Left ventricle myocardium inferior (tissue), 1 donor: Measurements from ENCODE around the gene CCDC91. TPM values are rescaled to one million over a fixed set of nuclear protein-coding genes. Genes with fewer than 3 reads are reported as not detected.

ENCODE experiments used
- DNase-seq: peaks from one replicate; pipeline ENCODE4 v3.0.0-alpha.2; 2020
- H3K27ac ChIP-seq: fragments of 200-600 bp; replicated peaks from 2 replicates; pipeline ENCODE4 v1.8.0; 2021
- H3K27me3 ChIP-seq: fragments of 200-600 bp; 2 replicates; pipeline ENCODE4 v1.8.0; 2021; ENCODE audit warnings: low read depth
- H3K36me3 ChIP-seq: fragments of 200-600 bp; 2 replicates; pipeline ENCODE4 v1.8.0; 2021
- H3K4me1 ChIP-seq: fragments of 200-600 bp; 2 replicates; pipeline ENCODE4 v1.8.0; 2021
- H3K4me3 ChIP-seq: fragments of 200-600 bp; 2 replicates; pipeline ENCODE4 v1.8.0; 2021; ENCODE audit warnings: mild to moderate bottlenecking, moderate library complexity
- H3K9me3 ChIP-seq: fragments of 200-600 bp; replicated peaks from 2 replicates; pipeline ENCODE4 v1.8.0; 2021
- CTCF ChIP-seq: fragments of 200-600 bp; IDR thresholded peaks from 2 replicates; pipeline ENCODE4 v1.8.0; 2021; ENCODE audit warnings: antibody characterized with exemption, mild to moderate bottlenecking, borderline replicate concordance
- intact Hi-C: fragments of 100-400 bp; cut with micrococcal nuclease; formaldehyde crosslinking; loops from one replicate; pipeline ENCODE4 v1.11.0; 2022
- total RNA-seq: library from RNA; stranded (reverse); fragmentation: NEBNext Ultra II Directional; extraction: Animal tissue kit (Norgen Biotek cat#: 25700); gene quantifications from one replicate; pipeline ENCODE4 v1.2.1, GENCODE V29; 2021
- donor health status: DM: no; HTN: yes; CAD: no; lungs with severe emphysema.

The CCDC91 gene
- total RNA-seq, 1 donor from 2014 or later, result 46.4 TPM

DNA sequence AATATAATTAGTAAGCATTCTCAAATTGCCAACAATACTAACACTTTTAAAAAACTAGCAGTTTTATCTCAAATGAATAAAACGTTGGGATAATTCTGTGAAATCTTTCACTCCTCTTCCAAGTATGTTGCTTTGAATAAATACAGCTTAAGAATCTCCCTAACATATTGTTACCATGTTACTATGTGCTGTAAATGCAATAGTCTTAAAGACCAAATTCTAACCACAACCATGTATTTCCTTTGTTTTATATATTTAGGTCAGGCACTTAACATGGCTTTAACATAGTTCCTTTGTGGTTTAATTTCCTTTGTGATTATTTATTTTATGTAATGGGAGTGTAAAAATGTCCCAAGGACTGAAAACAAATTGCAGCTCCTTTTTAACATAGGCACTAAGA lies 33.9 kb upstream of the CCDC91 start:
- intact Hi-C loops, result no loop called here
- no peaks in the 10 kb centered on the region for H3K27me3 ChIP-seq
- H3K4me3 ChIP-seq, result no peak overlapping the region
- no peak overlapping the region for H3K27ac ChIP-seq
- no peaks in the 10 kb centered on the region for H3K4me1 ChIP-seq
- no peak for TF ChIP-seq CTCF
- peaks cover 11% of the 10 kb centered on the region for H3K9me3 ChIP-seq
- H3K36me3 ChIP-seq, result no peaks in the 10 kb centered on the region
- no peak for DNase-seq

- intact Hi-C loops, result no loop called here
- DNase-seq, result no peak
- Histone ChIP-seq H3K36me3 (no peaks in the 10 kb centered on the region), H3K9me3 (peaks cover 11% of the 10 kb centered on the region), H3K27ac (no peak overlapping the region), H3K4me3 (no peak overlapping the region), H3K27me3 (no peaks in the 10 kb centered on the region), H3K4me1 (no peaks in the 10 kb centered on the region)
- no peak for TF ChIP-seq CTCF
Measured at GRCh38 chr12:28156804-28157203, 33.5 kb upstream of the CCDC91 start.

DNA sequence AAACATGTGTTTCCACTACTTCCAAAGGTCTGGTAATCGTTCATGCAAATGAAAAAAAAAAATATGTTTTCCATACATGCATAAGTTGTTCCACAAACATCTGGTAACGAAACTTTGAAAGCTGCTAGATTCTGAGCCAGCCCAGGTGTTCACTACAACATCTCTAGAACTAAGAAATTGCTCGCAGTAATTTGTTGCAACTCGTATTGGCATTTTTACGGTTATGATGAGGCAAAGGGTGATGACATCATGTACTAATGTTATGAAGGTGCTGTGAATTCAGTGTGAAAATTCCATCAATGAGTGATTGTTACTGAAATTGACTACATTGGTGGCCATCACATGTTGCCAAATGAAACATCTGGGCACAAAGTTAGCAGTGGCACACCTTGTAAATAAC lies 31.9 kb upstream of the CCDC91 start:
- H3K4me1 ChIP-seq, result no peaks in the 10 kb centered on the region
- DNase-seq, result no peak

GRCh38 chr12:28159688-28160087 lies 30.6 kb upstream of the CCDC91 start:
- no peak for DNase-seq
- Histone ChIP-seq H3K4me1 (no peaks in the 10 kb centered on the region), H3K4me3 (no peak overlapping the region), H3K27me3 (no peaks in the 10 kb centered on the region), H3K36me3 (no peaks in the 10 kb centered on the region), H3K9me3 (no peaks in the 10 kb centered on the region), H3K27ac (no peak overlapping the region)
- intact Hi-C loops, result no loop called here
- no peak for TF ChIP-seq CTCF

More for the DNA sequence above, 31.9 kb upstream of the CCDC91 start:
- no peak overlapping the region for H3K27ac ChIP-seq
- no peaks in the 10 kb centered on the region for H3K27me3 ChIP-seq
- no peak for TF ChIP-seq CTCF
- H3K9me3 ChIP-seq, result no peaks in the 10 kb centered on the region
- intact Hi-C loops, result no loop called here
- no peak overlapping the region for H3K4me3 ChIP-seq
- H3K36me3 ChIP-seq, result no peaks in the 10 kb centered on the region

DNA sequence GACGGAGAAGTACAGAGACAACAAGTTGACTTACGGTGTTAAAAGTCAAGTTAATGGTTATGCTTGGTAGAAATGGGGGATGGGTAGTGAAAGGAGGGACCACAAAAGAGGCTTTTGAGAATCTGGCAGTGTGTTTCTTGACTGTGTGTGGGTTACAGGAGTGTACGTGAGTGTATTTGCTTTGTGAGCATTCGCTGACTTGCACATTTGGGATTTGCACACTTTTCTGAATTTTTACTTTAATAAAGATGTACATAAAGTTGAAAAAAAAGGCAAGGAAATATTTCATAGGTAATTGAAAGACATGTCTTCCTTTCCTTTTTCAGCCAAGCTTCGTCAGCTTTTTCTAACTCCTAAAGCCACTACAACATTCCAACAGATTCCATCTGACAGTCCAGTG lies 28.6 kb upstream of the CCDC91 start:
- DNase-seq, result no peak
- Histone ChIP-seq H3K36me3 (no peaks in the 10 kb centered on the region), H3K4me3 (no peak overlapping the region), H3K27ac (no peak overlapping the region), H3K9me3 (no peaks in the 10 kb centered on the region), H3K27me3 (no peaks in the 10 kb centered on the region), H3K4me1 (no peaks in the 10 kb centered on the region)
- intact Hi-C loops, result no loop called here
- no peak for TF ChIP-seq CTCF

DNA sequence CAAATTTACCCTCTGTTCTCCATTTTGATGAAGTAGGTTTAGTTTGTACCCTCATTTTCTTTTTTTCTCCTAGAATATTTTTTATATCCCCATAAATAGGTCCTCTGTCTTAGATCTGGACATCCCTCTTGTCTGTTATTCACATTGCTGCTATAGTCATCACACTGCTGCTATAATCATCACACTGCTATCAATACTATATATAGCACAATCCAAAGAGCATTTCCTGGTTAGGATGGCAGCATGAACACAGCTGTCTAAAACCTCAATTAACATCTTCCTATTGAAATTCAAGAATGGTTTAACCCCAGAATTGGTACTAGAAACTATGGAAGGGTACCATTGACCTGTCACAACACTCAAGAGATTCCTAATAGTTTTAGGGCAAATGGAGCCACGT lies 27.6 kb upstream of the CCDC91 start:
- no peak for DNase-seq
- intact Hi-C loops, result no loop called here
- no peak overlapping the region for H3K27ac ChIP-seq
- no peak for TF ChIP-seq CTCF
- no peaks in the 10 kb centered on the region for H3K27me3 ChIP-seq
- H3K4me1 ChIP-seq, result no peaks in the 10 kb centered on the region
- H3K9me3 ChIP-seq, result no peaks in the 10 kb centered on the region
- H3K4me3 ChIP-seq, result no peak overlapping the region
- no peaks in the 10 kb centered on the region for H3K36me3 ChIP-seq
